ELF-1 (cell line): ENCODE data around the gene ZDHHC5.
"Not testable (repeated sequence)": the region's sequence is repeated elsewhere in the genome, so short reads cannot be mapped to it uniquely, and the experiment has no call there.

Source experiments
- DNase-seq: peaks from one replicate; pipeline ENCODE4 v3.0.0-alpha.2; 2016; ENCODE audit warnings: low read depth, low spot score

The ZDHHC5 gene

DNA sequence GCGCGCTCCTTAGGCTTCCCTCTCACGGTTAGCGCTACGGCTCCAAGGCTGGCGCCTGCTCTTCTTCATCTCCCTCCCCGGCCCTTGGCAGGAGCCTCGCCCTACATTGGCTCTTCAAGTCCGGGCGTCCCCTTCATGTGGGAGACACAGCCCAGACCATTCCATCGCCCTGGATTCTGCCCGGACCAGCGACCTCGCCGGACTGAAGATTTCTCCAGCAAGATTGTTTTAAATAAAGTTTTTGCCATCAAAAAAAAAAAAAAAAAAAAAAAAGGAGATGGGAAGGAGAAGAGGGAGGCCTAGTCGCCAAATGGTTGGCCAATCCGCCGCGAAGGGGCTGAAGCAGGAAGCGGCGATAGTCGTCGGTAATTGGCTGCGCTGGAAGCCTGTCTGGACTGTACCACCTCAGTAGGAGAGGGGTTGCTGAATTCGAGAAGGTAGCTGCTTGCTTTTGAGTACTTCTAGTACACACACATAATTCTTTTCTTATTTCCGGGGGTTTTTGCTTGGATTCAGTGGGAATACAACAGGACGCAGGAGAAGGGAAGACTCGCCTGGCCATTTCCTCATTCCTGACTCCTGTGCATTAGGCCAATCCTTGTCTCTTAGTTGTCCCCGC lies 688 bp upstream of the ZDHHC5 start:
- peak; percentile 99 for DNase-seq

DNA sequence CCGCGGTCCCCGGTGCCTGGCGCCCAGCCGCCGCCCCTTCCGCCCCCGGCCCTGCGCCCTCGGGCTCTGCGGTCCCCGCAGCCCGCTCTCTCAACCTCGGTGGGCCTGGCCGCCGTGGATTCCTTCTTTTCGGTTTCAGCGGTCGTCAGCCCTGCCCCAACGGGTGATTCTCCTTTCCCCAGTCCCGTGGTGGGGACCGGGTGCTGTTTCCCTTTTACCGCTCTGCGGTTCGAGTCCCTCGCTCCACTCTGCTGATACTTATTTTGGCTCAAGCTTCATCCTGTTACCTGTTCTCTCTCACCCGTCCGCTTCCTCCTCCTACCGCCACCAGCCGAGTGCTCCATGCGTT lies 494 bp downstream of the ZDHHC5 start:
- no peak for DNase-seq

DNA sequence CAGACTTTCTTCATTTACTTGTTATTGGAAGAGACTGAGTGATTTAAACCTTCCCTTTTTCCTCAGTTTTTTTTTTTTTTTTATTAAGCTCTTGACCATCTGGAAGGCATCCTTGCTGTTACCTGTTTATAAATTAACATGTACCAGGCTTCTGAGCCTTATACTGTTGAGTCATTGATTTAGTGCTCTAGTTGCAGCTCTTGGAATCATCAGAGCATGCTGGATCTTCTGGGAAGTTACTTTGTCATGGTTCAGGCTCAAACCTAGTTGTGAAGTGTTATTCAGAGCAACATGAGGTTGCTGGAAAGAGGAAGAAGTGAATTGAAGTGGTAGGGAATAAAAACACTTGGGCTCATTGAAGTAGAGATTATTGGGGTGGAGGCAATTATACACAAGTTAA lies 6.3 kb downstream of the ZDHHC5 start:
- no peak for DNase-seq

DNA sequence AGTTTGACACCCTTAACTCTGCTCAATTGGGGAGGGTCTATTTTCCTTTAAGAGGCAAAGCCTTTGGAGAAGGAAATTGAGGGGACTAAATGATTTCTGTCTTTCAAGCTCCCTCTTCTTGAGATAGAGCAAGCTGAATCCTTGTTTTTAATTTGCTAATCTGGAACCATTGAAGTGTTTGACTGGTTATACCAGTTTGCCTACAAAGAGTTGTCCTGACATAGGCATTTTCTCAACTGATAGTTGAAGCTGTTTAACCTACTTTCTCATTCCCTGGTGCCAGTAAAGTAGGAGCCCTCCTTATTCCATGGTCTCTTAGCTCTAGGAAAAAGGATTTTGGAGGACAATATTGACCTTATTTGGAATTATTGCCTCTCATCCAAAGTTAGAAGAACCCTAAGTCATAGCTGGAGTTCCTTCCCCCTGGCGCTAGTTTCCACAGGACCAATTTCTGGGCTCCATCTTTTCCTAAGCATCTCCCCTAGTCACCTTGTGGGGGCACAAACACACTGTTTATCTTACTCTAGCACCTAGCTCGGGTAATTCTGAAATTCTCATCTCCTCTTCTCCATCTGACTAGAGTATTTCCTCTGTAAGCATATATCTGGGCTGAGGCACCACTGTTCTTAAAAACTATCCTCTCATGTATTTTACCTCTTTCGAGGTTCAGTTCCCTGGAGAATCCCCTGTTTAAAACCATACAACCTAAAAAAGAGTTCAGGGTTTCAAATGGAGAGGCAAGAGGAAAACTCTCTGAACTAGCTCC lies 7.4 kb downstream of the ZDHHC5 start:
- DNase-seq, result no peak

DNA sequence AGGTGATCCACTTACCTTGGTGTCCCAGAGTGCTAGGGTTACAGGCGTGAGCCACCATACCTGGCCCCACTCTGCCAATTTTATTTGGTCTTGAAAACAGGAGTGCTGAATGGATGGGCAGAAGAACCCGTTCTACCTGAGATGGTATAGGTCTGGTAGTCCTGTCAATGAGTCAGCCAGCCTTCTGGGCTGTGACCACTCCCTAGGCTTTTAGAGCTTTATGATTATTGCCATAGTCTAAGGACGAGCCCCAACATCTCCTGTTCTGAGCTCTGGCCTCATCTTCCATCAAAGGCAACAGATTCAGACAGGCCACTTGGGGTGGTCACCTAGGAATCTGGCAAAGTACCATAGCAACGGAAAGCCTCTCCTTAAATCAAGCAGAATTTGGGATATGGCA lies 11.5 kb downstream of the ZDHHC5 start:
- no peak for DNase-seq

- DNase-seq, result no peak
These were observed 12.6 kb downstream of the ZDHHC5 start for GRCh38 chr11:57680552-57680874.

GRCh38 chr11:57681168-57681567 lies 13.3 kb downstream of the ZDHHC5 start:
- DNase-seq, result no peak

- DNase-seq, result not testable (repeated sequence)
These were observed 22.6 kb downstream of the ZDHHC5 start for GRCh38 chr11:57690474-57690873.

DNA sequence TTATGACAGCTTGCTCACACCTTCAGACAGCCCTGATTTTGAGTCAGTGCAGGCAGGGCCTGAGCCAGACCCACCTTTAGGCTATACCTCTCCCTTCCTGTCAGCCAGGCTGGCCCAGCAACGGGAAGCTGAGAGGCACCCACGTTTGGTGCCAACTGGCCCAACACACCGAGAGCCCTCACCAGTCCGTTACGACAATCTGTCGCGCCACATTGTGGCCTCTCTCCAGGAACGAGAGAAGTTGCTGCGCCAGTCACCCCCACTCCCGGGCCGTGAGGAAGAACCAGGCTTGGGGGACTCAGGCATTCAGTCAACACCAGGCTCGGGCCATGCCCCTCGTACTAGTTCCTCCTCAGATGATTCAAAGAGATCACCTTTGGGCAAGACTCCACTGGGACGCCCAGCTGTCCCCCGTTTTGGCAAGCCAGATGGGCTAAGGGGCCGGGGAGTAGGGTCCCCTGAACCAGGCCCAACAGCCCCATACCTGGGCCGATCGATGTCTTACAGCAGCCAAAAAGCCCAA lies 31.0 kb downstream of the ZDHHC5 start:
- no peak for DNase-seq

GRCh38 chr11:57699813-57700212 lies 31.9 kb downstream of the ZDHHC5 start:
- no peak for DNase-seq

DNA sequence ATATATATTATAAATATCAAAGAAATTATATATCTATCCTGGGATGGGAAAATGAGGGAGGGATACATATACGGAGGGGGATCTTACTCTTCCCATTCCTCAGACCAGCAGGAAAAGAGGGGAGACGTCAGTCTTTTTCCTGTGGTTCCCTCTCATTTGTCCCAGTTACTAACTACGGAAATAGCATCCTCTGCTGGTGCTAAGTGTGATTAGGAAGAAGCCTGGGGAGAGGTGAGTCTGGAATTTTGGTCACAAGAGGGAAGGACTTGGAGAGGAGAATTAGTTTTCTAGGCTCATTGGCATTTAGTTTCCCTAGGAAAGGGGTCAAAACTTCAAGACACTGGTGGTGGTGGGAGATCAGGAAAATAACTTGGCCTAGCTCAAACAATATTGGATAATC lies 32.5 kb downstream of the ZDHHC5 start:
- DNase-seq, result no peak

DNA sequence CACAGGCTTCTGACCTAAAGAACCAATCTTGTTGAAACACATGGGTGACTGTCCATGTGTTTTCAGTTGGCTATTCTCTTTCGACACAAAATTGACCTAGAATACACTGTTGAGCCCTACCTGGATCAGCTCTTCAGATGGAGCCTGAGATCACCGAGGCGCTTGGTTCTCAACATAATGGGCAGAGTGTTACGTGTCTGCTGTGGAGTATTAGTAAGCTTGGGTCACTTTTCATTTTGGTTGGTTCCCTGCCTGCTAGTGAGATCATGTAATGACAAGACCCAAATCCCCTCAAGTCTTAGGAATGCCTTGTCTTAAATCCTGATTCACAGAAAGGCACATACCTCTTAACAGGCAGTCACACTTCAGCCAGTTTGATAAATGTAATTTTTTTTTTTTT lies 35.4 kb downstream of the ZDHHC5 start:
- no peak for DNase-seq

- DNase-seq, result no peak
These were observed 37.0 kb downstream of the ZDHHC5 start for GRCh38 chr11:57704932-57705331.

GRCh38 chr11:57705432-57705831 lies 37.5 kb downstream of the ZDHHC5 start:
- not testable (repeated sequence) for DNase-seq

GRCh38 chr11:57709802-57710367 lies 42.0 kb downstream of the ZDHHC5 start:
- no peak for DNase-seq

GRCh38 chr11:57711414-57712255 lies 43.7 kb downstream of the ZDHHC5 start, which contains the start of gene MED19:
TSS of gene MED19 (minus strand) at chr11:57712215. CDS start at chr11:57712179, 36 bp downstream.
- peak; percentile 99 for DNase-seq

DNA sequence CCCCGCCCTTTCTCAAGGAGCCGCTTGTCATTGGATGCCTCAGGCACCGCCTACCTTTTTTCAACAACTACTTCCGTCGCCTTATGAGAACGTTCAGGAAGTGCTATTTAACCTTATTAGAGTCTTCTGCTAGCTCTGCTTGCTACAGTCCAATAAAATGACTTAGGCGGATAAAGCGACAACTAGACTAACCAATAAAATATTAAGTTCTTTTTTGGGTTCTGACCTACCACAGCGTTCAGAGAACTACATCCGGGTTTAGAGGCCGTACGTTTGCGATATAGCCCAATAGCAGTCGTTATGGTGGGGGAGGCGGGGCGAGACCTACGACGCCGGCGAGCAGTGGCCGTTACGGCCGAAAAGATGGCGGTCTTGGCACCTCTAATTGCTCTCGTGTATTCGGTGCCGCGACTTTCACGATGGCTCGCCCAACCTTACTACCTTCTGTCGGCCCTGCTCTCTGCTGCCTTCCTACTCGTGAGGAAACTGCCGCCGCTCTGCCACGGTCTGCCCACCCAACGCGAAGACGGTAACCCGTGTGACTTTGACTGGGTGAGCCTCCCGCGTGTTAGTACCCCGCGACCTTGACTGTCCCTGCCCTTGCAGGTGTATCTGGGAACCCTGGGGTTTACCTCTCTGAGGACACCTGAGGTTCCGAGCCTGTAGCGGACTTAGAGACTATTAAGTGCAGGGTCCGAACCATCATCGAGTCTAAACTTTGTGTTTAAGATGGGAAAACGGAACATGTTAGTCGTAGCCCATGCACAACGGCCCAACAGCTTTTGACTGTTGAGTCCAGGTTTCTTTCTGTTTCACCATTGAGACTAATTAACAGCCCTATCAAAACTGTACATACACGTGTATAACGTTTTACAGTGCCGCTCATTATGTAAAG lies 44.6 kb downstream of the ZDHHC5 start, which contains the start of gene TMX2:
Gene TMX2, plus strand, starts transcription at position 338 of the 895 bp plus-strand sequence. Its CDS starts 26 bp downstream, at position 364.
- peak; percentile 97 for DNase-seq

- DNase-seq, result no peak
These were observed 45.9 kb downstream of the ZDHHC5 start for GRCh38 chr11:57713835-57714234.

DNA sequence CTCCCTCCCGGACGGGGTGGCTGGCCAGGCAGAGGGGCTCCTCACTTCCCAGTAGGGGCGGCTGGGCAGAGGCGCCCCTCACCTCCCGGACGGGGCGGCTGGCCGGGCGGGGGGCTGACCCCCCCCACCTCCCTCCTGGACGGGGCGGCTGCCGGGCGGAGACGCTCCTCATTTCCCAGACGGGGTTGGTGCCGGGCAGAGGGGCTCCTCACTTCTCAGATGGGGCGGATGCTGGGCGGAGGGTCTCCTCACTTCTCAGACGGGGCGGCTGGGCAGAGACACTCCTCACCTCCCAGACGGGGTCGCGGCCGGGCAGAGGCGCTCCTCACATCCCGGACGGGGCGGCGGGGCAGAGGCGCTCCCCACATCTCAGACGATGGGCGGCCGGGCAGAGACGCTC lies 48.8 kb downstream of the ZDHHC5 start:
- not testable (repeated sequence) for DNase-seq

DNA sequence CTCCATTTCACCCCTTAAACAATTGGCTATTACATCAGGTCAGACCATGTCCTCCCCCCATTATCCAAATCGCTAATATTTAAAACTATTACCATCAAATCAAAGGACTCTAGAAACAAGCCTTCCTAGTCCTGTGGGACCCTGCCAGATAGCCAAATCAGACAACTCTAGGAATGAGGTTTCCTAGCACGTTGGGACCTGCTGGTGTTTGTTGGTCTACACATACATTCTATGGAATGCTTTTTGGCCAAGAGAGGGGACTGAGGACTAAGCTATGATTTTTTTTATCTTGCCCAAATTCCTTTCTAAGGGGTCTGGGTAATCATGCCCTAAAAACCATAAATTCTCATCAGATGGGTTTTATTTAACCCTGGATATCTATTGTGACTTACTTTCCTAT lies 59.3 kb downstream of the ZDHHC5 start:
- DNase-seq, result no peak

DNA sequence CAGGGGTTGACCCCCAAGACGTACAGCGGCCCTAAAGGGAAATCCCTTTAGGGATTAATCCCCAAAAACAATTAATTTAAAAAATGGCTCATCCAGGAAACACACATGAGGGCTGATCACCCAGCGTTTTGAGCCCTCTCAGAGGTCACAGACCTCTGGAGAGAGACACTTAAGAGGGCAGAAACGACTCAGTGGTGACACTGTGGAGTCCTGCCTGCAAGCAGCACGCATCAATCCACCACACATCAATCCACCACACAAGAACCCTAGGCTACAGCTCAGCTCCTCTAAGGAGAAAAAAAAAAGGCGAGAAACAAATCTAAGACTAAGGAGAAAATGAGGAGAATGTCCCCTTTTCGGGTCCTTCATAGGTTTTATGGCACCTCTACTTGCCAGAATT lies 60.9 kb downstream of the ZDHHC5 start:
- DNase-seq, result peak; percentile 34
